ENCODE results near the gene USP19.
A peak's percentile ranks its signal among the peaks of the same experiment; 100 is the strongest.

Gene USP19

GRCh38 chr3:49120438-49121131 lies at the start of gene USP19:
Gene USP19 (minus strand): TSS chr3:49120823. CDS start chr3:49119145, 1,678 bp downstream.
- peak; percentile 96 for DNase-seq (ENCODE audit: low read depth, low spot score)

GRCh38 chr3:49166752-49167556 lies 46.3 kb upstream of the USP19 start:
- no peak for DNase-seq (ENCODE audit: low read depth, low spot score)

GRCh38 chr3:49165771-49166751 lies 45.4 kb upstream of the USP19 start, which contains the start of gene CCDC71:
Gene CCDC71 (minus strand): TSS chr3:49166331. CDS start chr3:49164208, 2,123 bp downstream.
- DNase-seq (ENCODE audit: low read depth, low spot score): peak; percentile 85

GRCh38 chr3:49164983-49165720 lies 44.5 kb upstream of the USP19 start:
- peak; percentile 16 for DNase-seq (ENCODE audit: low read depth, low spot score)

GRCh38 chr3:49163609-49164008 lies 43.0 kb upstream of the USP19 start:
- no peak for DNase-seq (ENCODE audit: low read depth, low spot score)

- DNase-seq (ENCODE audit: low read depth, low spot score): no peak
These were observed 42.3 kb upstream of the USP19 start for GRCh38 chr3:49162751-49163419.

- no peak for DNase-seq (ENCODE audit: low read depth, low spot score)
These were observed 41.3 kb upstream of the USP19 start for GRCh38 chr3:49161808-49162530.

- DNase-seq (ENCODE audit: low read depth, low spot score): no peak
These were observed 40.6 kb upstream of the USP19 start for GRCh38 chr3:49161197-49161596.

GRCh38 chr3:49158792-49159191 lies 38.2 kb upstream of the USP19 start:
- no peak for DNase-seq (ENCODE audit: low read depth, low spot score)

GRCh38 chr3:49158103-49158709 lies 37.6 kb upstream of the USP19 start:
- no peak for DNase-seq (ENCODE audit: low read depth, low spot score)

GRCh38 chr3:49157289-49157688 lies 36.7 kb upstream of the USP19 start:
- no peak for DNase-seq (ENCODE audit: low read depth, low spot score)

GRCh38 chr3:49153349-49153912 lies 32.8 kb upstream of the USP19 start:
- no peak for DNase-seq (ENCODE audit: low read depth, low spot score)

GRCh38 chr3:49151610-49152009 lies 31.0 kb upstream of the USP19 start:
- no peak for DNase-seq (ENCODE audit: low read depth, low spot score)

- no peak for DNase-seq (ENCODE audit: low read depth, low spot score)
These were observed 27.5 kb upstream of the USP19 start for GRCh38 chr3:49148159-49148558.

- DNase-seq (ENCODE audit: low read depth, low spot score): no peak
These were observed 19.5 kb upstream of the USP19 start for GRCh38 chr3:49140080-49140479.

GRCh38 chr3:49135499-49135898 lies 14.9 kb upstream of the USP19 start:
- no peak for DNase-seq (ENCODE audit: low read depth, low spot score)

GRCh38 chr3:49134471-49135265 lies 14.0 kb upstream of the USP19 start:
- DNase-seq (ENCODE audit: low read depth, low spot score): no peak

Data from astrocyte of the hippocampus (primary cell).